Measurements from ENCODE around the gene NPFFR1. TPM values are rescaled to one million over a fixed set of nuclear protein-coding genes. Genes with fewer than 3 reads are reported as not detected.
A peak's percentile ranks its signal among the peaks of the same experiment; 100 is the strongest.

The NPFFR1 gene
- total and polyA plus RNA-seq, 2 experiments from 2014 or later, result 0.03 to 0.05 TPM

GRCh38 chr10:70256463-70256862 is 27.3 kb downstream of the NPFFR1 start (continued):
- TF ChIP-seq POLR2AphosphoS5 (IDR thresholded peaks at IDR 0.05; ENCODE audit: low read depth) (no peak), ZNF114 (CRISPR knock-in tag; IDR thresholded peaks at IDR 0.05) (no peak), EZH2phosphoT487 (IDR thresholded peaks at IDR 0.05; ENCODE audit: unreplicated experiment) (no peak), CTCF (conservative IDR thresholded peaks at IDR 0.05; ENCODE audit: low read depth in 2 of 2) (no peak), ETS1 (IDR thresholded peaks at IDR 0.05) (no peak)

GRCh38 chr10:70255329-70256299 is 28.2 kb downstream of the NPFFR1 start:
- H3K9me2 ChIP-seq (ENCODE audit: insufficient read depth), result no peaks in the 10 kb centered on the region
- H3K4me2 ChIP-seq, result no peak overlapping the region
- H2AFZ ChIP-seq, result peak overlapping the region; percentile 47
- no peak overlapping the region for H3K27ac Mint-ChIP-seq
- DNase-seq (ENCODE audit: low spot score) (peak; percentile 37), ATAC-seq (peak; percentile 55)
- H3K79me2 ChIP-seq (replicated peaks; ENCODE audit: insufficient read depth), result no peaks in the 10 kb centered on the region
- H3K27me3 ChIP-seq (ENCODE audit: insufficient read depth), result 0 out of 2 replicates have a peak, but pooled peaks cover 4% of the 10 kb centered on the region
- no peak overlapping the region for H3K4me3 Mint-ChIP-seq
- no peaks in the 10 kb centered on the region for H4K20me1 ChIP-seq (replicated peaks; ENCODE audit: insufficient read depth)
- H3K9me3 Mint-ChIP-seq, result no peaks in the 10 kb centered on the region
- peaks cover 7% of the 10 kb centered on the region for H3K27me3 Mint-ChIP-seq (ENCODE audit: insufficient read depth, low read depth, poor library complexity)
- no peak for TF ChIP-seq ZNF114 (CRISPR knock-in tag; IDR thresholded peaks at IDR 0.05)
- TF ChIP-seq CTCF (conservative IDR thresholded peaks at IDR 0.05; ENCODE audit: low read depth in 2 of 2), result peak in 1 of 2 experiments; percentile 19; a peak in 1 of 4 replicates
- H3F3A ChIP-seq (replicated peaks; ENCODE audit: low read depth), result no peaks in the 10 kb centered on the region
- no peak overlapping the region for H3K4me3 ChIP-seq
- no peak overlapping the region for H3K27ac ChIP-seq (ENCODE audit: low read depth)
- H3K36me3 Mint-ChIP-seq (ENCODE audit: low read depth), result no peaks in the 10 kb centered on the region
- no peaks in the 10 kb centered on the region for H3K4me1 ChIP-seq (ENCODE audit: insufficient read depth)
- peaks cover 12% of the 10 kb centered on the region for H3K4me1 Mint-ChIP-seq
- no peaks in the 10 kb centered on the region for H3K36me3 ChIP-seq (ENCODE audit: insufficient read depth)
